Neural cell (in vitro differentiated cells): ENCODE measurements around the gene STYXL2. TPM values are rescaled to one million over a fixed set of nuclear protein-coding genes. Genes with fewer than 3 reads are reported as not detected.

Source experiments
- H2AFZ ChIP-seq: fragments of 200-600, 300-800 bp; sonication (generic), shearing (Covaris generic); 2 replicates; pipeline ENCODE4 v1.6.0; 2014; ENCODE audit warnings: low read depth, mild to moderate bottlenecking, antibody characterized with exemption, low read length, moderate library complexity
- H3F3A ChIP-seq: fragments of 200-600 bp; shearing (Covaris generic); 2 replicates; pipeline ENCODE4 v1.6.1; 2016; ENCODE audit warnings: mild to moderate bottlenecking, moderate library complexity, mixed read lengths, antibody characterized with exemption, low read length; ENCODE audit not compliant: insufficient read depth, poor library complexity, severe bottlenecking
- H3K27ac ChIP-seq: fragments of 200-600, 300-800 bp; sonication (generic), shearing (Covaris generic); 2 replicates; pipeline ENCODE4 v1.5.1; 2014; ENCODE audit warnings: mild to moderate bottlenecking, low read length, moderate library complexity
- H3K27me3 ChIP-seq: fragments of 300-800, 200-600 bp; sonication (generic), shearing (Covaris generic); 2 replicates; pipeline ENCODE4 v1.6.0; 2014; ENCODE audit warnings: mild to moderate bottlenecking, low read depth, low read length, moderate library complexity; ENCODE audit not compliant: insufficient read depth
- H3K36me3 ChIP-seq: fragments of 300-800, 200-600 bp; sonication (generic), shearing (Covaris generic); 2 replicates; pipeline ENCODE4 v1.5.1; 2014; ENCODE audit warnings: mild to moderate bottlenecking, antibody characterized with exemption, low read length, moderate library complexity; ENCODE audit not compliant: insufficient read depth
- H3K4me2 ChIP-seq: fragments of 300-800, 200-600 bp; sonication (generic), shearing (Covaris generic); 2 replicates; pipeline ENCODE4 v1.6.0; 2014; ENCODE audit warnings: mild to moderate bottlenecking, low read length
- H3K4me3 ChIP-seq: fragments of 300-800, 200-600 bp; sonication (generic), shearing (Covaris generic); 2 replicates; pipeline ENCODE4 v1.5.1; 2014; ENCODE audit warnings: mild to moderate bottlenecking, low read length, moderate library complexity
- H3K79me2 ChIP-seq: fragments of 200-600 bp; shearing (Covaris generic); replicated peaks from 2 replicates; pipeline ENCODE4 v1.6.0; 2014; ENCODE audit warnings: mild to moderate bottlenecking, low read length, moderate library complexity; ENCODE audit not compliant: insufficient read depth
- H3K9ac ChIP-seq: fragments of 300-800, 200-600 bp; sonication (generic), shearing (Covaris generic); 2 replicates; pipeline ENCODE4 v1.6.1; 2016; ENCODE audit warnings: mild to moderate bottlenecking, low read length, mixed read lengths
- H3K9me2 ChIP-seq: fragments of 200-600 bp; shearing (Covaris generic); 2 replicates; pipeline ENCODE4 v1.6.1; 2016; ENCODE audit warnings: mild to moderate bottlenecking, low read length, mixed read lengths; ENCODE audit not compliant: insufficient read depth
- H3K9me3 ChIP-seq: fragments of 200-600, 300-800 bp; sonication (generic), shearing (Covaris generic); 2 replicates; pipeline ENCODE4 v1.6.1; 2016; ENCODE audit warnings: mild to moderate bottlenecking, mixed run types, low read length, moderate library complexity, mixed read lengths
- H4K20me1 ChIP-seq: fragments of 200-600 bp; shearing (Covaris generic); 2 replicates; pipeline ENCODE4 v1.6.1; 2016; ENCODE audit warnings: mild to moderate bottlenecking, mixed run types; ENCODE audit not compliant: insufficient read depth
- EP300 ChIP-seq: fragments of 450-650 bp; conservative IDR thresholded peaks from 2 replicates; pipeline ENCODE4 v1.6.1; 2014; ENCODE audit warnings: antibody characterized with exemption, mild to moderate bottlenecking, moderate library complexity; ENCODE audit not compliant: poor library complexity, severe bottlenecking
- EZH2 ChIP-seq: fragments of 200-600, 300-800 bp; shearing (Covaris generic), sonication (generic); IDR thresholded peaks from 2 replicates; pipeline ENCODE4 v1.6.1; 2014; ENCODE audit warnings: antibody characterized with exemption, low read length, borderline replicate concordance, mild to moderate bottlenecking; ENCODE audit not compliant: insufficient read depth, poor library complexity, severe bottlenecking
- MXI1 ChIP-seq: fragments of 450-650 bp; conservative IDR thresholded peaks from 2 replicates; pipeline ENCODE4 v1.6.1; 2014; ENCODE audit warnings: antibody characterized with exemption, mild to moderate bottlenecking; ENCODE audit not compliant: poor library complexity, severe bottlenecking
- POLR2AphosphoS5 ChIP-seq: IDR thresholded peaks from 2 replicates; pipeline ENCODE4 v1.6.1; 2012
- RAD21 ChIP-seq: fragments of 450-650 bp; conservative IDR thresholded peaks from 2 replicates; pipeline ENCODE4 v1.6.1; 2014; ENCODE audit warnings: antibody characterized with exemption, mild to moderate bottlenecking, moderate library complexity
- SMC3 ChIP-seq: fragments of 450-650 bp; conservative IDR thresholded peaks from 2 replicates; pipeline ENCODE4 v1.6.1; 2014; ENCODE audit warnings: antibody characterized with exemption, mild to moderate bottlenecking, moderate library complexity; ENCODE audit not compliant: poor library complexity
- TAF1 ChIP-seq: IDR thresholded peaks from 2 replicates; pipeline ENCODE4 v1.6.1; 2012; ENCODE audit warnings: low read depth
- polyA plus RNA-seq: library from polyadenylated mRNA; depleted of rRNA; stranded (reverse); fragments of >200 nt; gene quantifications from 2 replicates; pipeline ENCODE4 v1.2.3, GENCODE V29; 2014
- TF ChIP-seq, protein P1 (sequence below): IDR thresholded peaks from 2 replicates; pipeline ENCODE4 v1.6.1; 2012; ENCODE audit warnings: borderline replicate concordance
- TF ChIP-seq, protein P2 (sequence below): fragments of 450-650 bp; IDR thresholded peaks from 2 replicates; pipeline ENCODE4 v1.5.1; 2014; ENCODE audit warnings: antibody characterized with exemption, mild to moderate bottlenecking, moderate library complexity; ENCODE audit not compliant: poor library complexity, severe bottlenecking

Gene STYXL2
- polyA plus RNA-seq, 1 donor from 2014 or later = not detected

DNA sequence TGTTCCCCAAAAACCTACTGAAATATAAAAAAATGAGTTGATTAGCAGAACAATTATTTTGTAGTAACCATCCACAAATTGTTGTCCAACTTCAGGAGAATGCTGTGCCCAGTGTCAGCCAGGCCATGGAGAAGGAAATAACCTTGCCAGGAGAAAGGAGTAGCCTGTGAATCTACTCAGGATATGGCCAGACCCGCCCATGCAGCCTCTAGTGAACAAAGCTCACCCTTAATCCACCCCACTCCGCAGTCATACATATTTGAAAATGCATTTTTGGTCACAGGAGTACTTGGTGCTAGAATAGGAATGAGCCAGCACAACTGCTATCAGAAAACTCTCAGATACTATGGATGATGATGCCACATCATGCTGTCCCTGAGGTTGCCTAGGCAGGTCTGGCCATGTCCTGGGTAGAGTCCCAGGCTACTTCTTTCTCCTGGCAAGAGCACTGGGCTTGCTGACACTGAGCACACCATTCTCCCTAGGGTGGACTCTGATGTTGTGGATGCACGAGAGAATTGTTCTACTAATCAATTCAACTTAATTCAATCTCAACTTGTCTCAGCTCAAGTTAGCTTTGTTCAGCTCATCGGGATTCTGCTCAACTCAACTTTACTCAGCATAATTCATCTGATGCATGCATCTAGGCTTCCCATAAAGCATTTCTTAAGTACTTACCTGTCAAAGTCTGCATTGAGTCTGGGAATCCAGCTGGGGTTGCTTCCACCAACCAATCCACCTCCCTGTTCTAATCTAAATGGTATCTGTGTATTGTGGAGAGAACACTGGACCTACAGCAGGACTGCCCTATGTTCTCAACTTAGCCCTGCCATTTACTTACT is 18.2 kb downstream of the STYXL2 start:
- no peak overlapping the region for H3K27ac ChIP-seq
- H3K9me3 ChIP-seq = no peaks in the 10 kb centered on the region
- no peaks in the 10 kb centered on the region for H3F3A ChIP-seq
- no peak overlapping the region for H3K4me3 ChIP-seq
- TF ChIP-seq MXI1 (no peak), SMC3 (no peak), TAF1 (no peak), EZH2 (no peak), EP300 (no peak), RAD21 (no peak), POLR2AphosphoS5 (no peak)
- TF ChIP-seq, protein P1, sequence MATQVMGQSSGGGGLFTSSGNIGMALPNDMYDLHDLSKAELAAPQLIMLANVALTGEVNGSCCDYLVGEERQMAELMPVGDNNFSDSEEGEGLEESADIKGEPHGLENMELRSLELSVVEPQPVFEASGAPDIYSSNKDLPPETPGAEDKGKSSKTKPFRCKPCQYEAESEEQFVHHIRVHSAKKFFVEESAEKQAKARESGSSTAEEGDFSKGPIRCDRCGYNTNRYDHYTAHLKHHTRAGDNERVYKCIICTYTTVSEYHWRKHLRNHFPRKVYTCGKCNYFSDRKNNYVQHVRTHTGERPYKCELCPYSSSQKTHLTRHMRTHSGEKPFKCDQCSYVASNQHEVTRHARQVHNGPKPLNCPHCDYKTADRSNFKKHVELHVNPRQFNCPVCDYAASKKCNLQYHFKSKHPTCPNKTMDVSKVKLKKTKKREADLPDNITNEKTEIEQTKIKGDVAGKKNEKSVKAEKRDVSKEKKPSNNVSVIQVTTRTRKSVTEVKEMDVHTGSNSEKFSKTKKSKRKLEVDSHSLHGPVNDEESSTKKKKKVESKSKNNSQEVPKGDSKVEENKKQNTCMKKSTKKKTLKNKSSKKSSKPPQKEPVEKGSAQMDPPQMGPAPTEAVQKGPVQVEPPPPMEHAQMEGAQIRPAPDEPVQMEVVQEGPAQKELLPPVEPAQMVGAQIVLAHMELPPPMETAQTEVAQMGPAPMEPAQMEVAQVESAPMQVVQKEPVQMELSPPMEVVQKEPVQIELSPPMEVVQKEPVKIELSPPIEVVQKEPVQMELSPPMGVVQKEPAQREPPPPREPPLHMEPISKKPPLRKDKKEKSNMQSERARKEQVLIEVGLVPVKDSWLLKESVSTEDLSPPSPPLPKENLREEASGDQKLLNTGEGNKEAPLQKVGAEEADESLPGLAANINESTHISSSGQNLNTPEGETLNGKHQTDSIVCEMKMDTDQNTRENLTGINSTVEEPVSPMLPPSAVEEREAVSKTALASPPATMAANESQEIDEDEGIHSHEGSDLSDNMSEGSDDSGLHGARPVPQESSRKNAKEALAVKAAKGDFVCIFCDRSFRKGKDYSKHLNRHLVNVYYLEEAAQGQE = no peak
- TF ChIP-seq, protein P2, sequence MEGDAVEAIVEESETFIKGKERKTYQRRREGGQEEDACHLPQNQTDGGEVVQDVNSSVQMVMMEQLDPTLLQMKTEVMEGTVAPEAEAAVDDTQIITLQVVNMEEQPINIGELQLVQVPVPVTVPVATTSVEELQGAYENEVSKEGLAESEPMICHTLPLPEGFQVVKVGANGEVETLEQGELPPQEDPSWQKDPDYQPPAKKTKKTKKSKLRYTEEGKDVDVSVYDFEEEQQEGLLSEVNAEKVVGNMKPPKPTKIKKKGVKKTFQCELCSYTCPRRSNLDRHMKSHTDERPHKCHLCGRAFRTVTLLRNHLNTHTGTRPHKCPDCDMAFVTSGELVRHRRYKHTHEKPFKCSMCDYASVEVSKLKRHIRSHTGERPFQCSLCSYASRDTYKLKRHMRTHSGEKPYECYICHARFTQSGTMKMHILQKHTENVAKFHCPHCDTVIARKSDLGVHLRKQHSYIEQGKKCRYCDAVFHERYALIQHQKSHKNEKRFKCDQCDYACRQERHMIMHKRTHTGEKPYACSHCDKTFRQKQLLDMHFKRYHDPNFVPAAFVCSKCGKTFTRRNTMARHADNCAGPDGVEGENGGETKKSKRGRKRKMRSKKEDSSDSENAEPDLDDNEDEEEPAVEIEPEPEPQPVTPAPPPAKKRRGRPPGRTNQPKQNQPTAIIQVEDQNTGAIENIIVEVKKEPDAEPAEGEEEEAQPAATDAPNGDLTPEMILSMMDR = no peak
- H3K36me3 ChIP-seq = no peaks in the 10 kb centered on the region
- H3K27me3 ChIP-seq = no peaks in the 10 kb centered on the region
- no peaks in the 10 kb centered on the region for H4K20me1 ChIP-seq
- no peak overlapping the region for H3K9ac ChIP-seq
- no peak overlapping the region for H3K4me2 ChIP-seq
- H3K79me2 ChIP-seq = no peaks in the 10 kb centered on the region
- no peak overlapping the region for H2AFZ ChIP-seq
- no peaks in the 10 kb centered on the region for H3K9me2 ChIP-seq

DNA sequence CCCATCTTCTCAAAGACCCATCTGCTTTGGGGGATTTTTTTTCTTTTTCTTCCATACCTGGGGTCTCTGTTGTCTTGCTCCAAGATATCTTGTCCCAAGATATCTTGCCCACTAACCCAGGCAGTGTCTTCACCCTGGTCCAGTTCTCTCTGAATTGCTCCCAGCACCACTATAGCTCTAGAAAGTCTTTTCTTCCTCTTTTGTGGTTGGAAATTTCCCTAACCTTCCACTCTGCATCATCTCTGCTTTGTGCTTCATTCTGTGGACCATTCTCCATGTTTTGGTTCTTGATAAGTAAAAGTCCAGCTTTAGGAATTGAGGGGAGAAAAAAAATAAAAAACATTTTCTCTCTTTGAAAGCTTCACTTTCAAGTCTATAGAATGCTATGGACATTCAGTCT is 20.9 kb downstream of the STYXL2 start:
- Histone ChIP-seq H3K9ac (no peak overlapping the region), H4K20me1 (no peaks in the 10 kb centered on the region), H2AFZ (no peak overlapping the region), H3K27ac (no peak overlapping the region), H3F3A (no peaks in the 10 kb centered on the region), H3K4me2 (no peak overlapping the region), H3K36me3 (no peaks in the 10 kb centered on the region), H3K79me2 (no peaks in the 10 kb centered on the region), H3K4me3 (no peak overlapping the region), H3K9me3 (no peaks in the 10 kb centered on the region), H3K27me3 (no peaks in the 10 kb centered on the region), H3K9me2 (no peaks in the 10 kb centered on the region)
- TF ChIP-seq RAD21 (no peak), MXI1 (no peak), SMC3 (no peak), POLR2AphosphoS5 (no peak), EZH2 (no peak), TAF1 (no peak), EP300 (no peak)
- TF ChIP-seq, protein P2 = no peak
- TF ChIP-seq, protein P1 = no peak
